Spleen (tissue), 7 donors: ENCODE results near the gene DNMBP.

Source experiments
- POLR2A ChIP-seq, 3 donors: fragments of 450-650 bp; IDR thresholded peaks; one replicate each; pipeline ENCODE4 v1.5.1; 2017; ENCODE audit warnings: antibody characterized with exemption in 3 of 3, mild to moderate bottlenecking in 1 of 3
- POLR2AphosphoS5 ChIP-seq, 3 donors: sonication (generic); formaldehyde crosslinking; IDR thresholded peaks; one replicate each; pipeline ENCODE4 v1.5.1; 2017; ENCODE audit warnings: antibody characterized with exemption in 3 of 3
- TF ChIP-seq, protein P1 (sequence below), 11 experiments: fragments of 200-600 bp in 7 of 11; fragments of 450-650 bp in 4 of 11; sonication (generic) in 4 of 11; IDR thresholded peaks in 8 of 11; conservative IDR thresholded peaks in 3 of 11; 1 replicate in 7 of 11; 2 replicates in 4 of 11; pipeline versions ENCODE4 v1.4.0 to v1.8.0; 2016 to 2021; ENCODE audit warnings: antibody characterized with exemption in 11 of 11, inconsistent platforms in 4 of 11, mild to moderate bottlenecking in 1 of 11
- donor health status: DM: no; HTN: no; CAD: no; lungs with moderate emphysema.
- donor health status: DM: no; HTN: no; CAD: no.
- donor health status: DM: no; HTN: no; CAD: no.

DNA sequence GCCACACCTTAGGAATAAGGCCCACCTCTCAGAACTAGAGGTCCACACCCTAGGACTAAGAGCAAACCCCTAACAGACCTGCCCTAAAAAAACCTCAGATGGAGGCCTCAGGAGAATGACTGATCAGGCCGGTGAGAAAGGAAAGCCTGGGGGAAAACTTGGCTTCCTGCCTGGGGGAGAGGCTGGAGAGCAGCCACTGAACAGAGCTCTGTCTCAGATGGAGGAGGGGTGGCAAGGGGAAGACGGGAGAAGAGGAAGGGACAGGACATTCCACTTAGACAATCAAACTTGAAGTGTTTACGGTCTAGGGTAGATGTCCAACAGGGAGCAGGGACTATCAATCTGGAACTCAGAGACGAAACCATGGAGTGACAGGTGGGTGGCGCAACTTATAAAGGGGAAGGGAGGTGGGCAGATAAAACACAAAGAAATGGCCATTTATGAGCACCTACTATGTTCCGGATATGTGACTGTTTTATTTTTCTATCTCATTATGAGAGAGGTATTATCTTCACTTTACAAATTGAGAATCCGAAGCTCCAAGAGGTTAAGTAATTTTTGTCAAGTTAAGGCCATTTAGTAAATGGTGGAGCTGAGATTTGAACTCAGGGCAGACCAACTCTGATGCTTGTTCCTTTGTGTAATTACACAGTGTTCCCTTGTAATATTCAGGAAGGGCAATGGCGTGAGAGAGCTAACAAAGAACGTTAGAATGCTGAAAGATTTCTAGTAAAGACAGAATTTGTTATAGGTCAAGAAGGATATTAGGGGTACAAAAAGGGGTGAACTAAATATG is 82.6 kb downstream of the DNMBP start:
- TF ChIP-seq POLR2A (IDR thresholded peaks at IDR 0.05), result no peak
- TF ChIP-seq, protein P1, sequence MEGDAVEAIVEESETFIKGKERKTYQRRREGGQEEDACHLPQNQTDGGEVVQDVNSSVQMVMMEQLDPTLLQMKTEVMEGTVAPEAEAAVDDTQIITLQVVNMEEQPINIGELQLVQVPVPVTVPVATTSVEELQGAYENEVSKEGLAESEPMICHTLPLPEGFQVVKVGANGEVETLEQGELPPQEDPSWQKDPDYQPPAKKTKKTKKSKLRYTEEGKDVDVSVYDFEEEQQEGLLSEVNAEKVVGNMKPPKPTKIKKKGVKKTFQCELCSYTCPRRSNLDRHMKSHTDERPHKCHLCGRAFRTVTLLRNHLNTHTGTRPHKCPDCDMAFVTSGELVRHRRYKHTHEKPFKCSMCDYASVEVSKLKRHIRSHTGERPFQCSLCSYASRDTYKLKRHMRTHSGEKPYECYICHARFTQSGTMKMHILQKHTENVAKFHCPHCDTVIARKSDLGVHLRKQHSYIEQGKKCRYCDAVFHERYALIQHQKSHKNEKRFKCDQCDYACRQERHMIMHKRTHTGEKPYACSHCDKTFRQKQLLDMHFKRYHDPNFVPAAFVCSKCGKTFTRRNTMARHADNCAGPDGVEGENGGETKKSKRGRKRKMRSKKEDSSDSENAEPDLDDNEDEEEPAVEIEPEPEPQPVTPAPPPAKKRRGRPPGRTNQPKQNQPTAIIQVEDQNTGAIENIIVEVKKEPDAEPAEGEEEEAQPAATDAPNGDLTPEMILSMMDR (IDR thresholded peaks at IDR 0.05 in 8 of 11, conservative IDR thresholded peaks at IDR 0.05 in 3 of 11), result no peak
- no peak for TF ChIP-seq POLR2AphosphoS5 (IDR thresholded peaks at IDR 0.05)
